Dedifferentiated amniotic fluid mesenchymal stem cell (primary cell): Measurements from ENCODE around the gene IFT88.

ENCODE experiments used
- DNase-seq: peaks from one replicate; pipeline ENCODE4 v3.0.0-alpha.2; 2016; ENCODE audit errors: extremely low spot score

Gene IFT88

GRCh38 chr13:20716951-20717350 lies 150.0 kb downstream of the IFT88 start:
- DNase-seq = no peak

DNA sequence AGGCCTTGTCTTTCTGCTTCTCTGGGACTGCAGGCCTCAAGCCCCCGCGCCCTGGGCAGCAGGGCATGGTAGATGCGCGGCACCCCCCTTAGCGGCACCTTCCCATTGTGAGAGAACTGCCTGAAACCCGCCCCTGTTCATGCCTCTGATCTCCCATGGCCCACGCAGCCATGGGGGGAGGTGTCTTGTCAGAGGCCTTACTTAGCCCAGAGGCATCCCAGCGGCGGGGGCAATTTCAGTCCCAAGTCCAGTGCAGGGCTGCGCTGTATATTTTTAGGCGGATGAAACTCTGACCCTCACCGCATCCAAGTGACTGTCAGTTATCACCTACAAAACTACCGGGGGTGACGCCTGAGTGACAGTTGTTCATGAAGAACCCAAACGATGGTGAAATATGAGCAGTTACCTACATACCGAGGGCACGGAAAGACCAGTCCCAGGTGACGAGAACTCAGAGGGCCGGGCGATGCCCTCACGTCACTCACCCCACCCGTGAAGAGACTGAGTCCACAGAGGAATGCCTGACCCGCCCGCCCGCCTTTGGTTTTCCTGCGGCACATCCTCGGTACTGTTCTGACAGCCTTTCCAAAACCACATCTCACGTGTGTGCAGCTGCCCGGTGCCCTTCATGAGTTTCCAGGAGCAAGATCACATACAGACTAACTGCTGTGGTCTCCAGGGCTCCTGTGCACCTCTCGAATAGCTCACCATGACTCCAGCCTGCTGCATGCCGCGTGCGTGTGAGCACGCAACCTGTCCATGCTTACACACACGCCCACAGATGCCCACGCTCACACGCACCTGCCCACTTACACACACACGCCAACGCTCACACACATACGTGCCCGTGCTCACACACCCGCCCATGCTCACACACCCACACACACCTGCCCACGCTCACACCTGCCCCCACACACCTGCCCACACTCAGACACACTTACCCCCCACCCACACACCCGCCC lies 150.9 kb downstream of the IFT88 start:
- DNase-seq = no peak

DNA sequence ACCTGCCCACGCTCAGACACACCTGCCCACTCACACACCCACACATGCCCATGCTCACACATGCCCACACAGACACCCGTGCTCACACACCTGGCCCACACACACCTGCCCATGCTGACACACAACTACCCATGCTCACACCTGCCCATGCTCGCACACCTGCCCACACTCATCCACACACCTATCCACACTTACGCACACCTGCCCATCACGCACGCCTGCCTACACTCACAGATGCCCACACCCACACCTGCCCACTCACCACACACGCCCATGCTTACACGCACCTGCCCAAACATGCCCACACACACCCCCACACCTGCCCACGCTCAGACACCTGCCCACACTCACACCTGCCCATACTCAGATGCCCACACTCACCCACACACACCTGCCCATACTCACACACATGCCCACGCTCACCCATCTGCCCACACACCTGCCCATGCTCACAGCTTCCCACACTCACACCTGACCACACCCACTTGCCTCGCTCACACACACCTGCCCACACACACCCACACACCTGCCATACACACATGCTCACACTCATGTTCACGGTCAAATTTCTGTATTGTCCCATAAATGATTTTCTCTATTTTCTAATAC lies 152.1 kb downstream of the IFT88 start:
- no peak for DNase-seq

GRCh38 chr13:20719783-20720182 lies 152.8 kb downstream of the IFT88 start:
- no peak for DNase-seq

GRCh38 chr13:20720499-20720898 lies 153.5 kb downstream of the IFT88 start:
- DNase-seq = no peak

DNA sequence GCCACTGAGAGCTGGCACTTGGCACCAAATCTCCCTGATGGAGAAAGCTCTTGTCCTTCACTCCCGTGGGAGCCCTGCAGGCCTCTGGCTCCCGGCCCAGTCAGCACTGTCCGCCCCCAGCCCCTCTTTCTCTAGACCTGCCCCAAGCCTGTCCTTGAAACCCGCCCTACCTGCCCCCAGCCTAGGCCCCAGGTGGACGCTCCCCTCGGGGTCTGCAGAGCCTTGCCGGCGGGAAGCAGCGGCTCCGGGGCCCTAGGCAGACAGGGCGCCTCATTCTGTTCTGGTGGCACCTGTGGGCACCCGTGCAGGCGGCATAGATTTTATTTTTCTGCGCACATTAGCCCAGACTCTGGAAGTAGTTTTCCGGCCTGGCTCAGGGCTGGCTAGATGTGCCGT lies 154.1 kb downstream of the IFT88 start:
- DNase-seq = no peak

GRCh38 chr13:20721454-20722357 lies 154.7 kb downstream of the IFT88 start:
- no peak for DNase-seq

DNA sequence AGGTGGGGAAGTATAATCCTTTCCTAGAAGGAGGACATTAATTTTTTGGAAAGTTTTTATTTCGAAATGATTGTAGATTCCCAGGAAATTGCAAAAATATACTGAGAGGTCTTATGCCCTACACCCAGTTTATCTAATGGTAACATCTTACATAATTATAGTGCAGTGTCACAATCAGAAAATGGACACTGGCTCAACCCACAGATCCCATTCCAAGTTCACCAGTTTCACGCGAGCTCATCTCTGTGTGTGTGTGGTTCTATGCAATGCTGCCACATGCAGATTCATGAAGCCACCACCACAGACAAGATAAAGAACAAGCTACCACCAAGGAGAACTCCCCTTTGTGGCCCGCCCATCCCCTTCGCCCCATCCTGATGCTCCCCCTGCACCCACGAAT lies 160.9 kb downstream of the IFT88 start:
- no peak for DNase-seq

DNA sequence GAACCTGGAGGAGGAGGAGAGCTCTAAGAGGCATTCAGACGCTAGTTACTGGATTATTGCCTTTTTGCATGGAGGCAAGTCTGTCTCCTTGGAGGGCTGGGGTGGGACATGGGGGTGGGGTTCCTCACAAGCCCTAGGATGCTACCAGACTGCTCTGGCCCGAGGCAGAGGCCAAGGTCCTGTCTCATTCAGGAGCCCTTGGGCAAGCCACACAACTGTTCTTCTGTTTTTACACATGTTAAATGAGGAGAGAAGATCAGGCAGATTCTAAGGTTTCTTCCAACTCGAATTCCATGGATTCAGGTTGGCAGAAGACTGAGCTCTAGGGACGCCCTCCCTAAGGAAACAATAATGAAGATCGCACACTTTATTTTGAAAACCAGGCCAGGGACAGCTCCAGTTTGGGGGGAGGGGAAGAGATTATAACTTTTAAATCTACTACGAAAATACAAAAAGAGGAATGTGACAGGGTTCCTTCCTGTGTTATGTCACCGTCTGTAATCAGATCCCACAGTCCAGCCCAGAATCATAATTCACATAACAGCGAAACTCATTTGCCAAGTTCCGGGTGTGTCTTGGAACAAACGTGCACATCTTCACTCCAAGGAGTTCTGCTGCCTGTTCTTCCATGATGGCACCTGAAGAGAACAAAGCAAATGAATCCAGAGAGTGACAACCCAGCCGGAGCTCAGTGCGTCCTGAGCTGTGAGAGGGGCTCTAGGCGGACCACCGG lies 161.8 kb downstream of the IFT88 start:
- no peak for DNase-seq

GRCh38 chr13:20729633-20730585 lies 163.0 kb downstream of the IFT88 start:
- no peak for DNase-seq

GRCh38 chr13:20738616-20739015 lies 171.7 kb downstream of the IFT88 start:
- no peak for DNase-seq

DNA sequence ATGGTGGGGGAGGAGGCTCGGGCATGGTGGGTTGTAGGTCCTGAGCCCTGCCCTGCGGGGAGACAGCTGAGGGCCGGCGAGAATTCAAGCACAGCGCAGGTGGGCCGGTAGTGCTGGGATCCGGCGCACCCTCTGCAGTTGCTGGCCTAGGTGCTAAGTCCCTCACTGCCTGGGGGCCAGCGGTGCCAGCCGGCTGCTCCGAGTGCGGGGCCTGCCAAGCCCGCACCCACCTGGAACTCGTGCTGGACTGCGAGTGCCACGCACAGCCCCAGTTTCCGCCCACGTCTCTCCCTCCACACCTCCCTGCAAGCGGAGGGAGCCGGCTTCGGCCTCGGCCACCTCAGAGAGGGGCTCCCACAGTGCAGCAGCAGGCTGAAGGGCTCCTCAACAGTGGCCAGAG lies 173.1 kb downstream of the IFT88 start:
- DNase-seq = no peak
